Caco-2 (cell line): ENCODE measurements around the gene PAPSS1. TPM values are rescaled to one million over a fixed set of nuclear protein-coding genes. Genes with fewer than 3 reads are reported as not detected.

Source experiments
- BruUV-seq: library from RNA; stranded (reverse); fragments of 400-500 nt; replicated peaks from 2 replicates; lab custom pipeline; 2021; lab: Mats Ljungman, UMichigan
- CTCF ChIA-PET: fragments of 300-600 bp; sonication (Branson Sonifier 250); formaldehyde crosslinking; loops from one replicate; lab custom pipeline; 2022; ENCODE audit warnings: antibody characterized with exemption; lab: Charles Lee
- POLR2A ChIA-PET: fragments of 300-600 bp; sonication (Branson Sonifier 250); formaldehyde crosslinking; loops from one replicate; lab custom pipeline; 2022; ENCODE audit warnings: antibody characterized with exemption; lab: Charles Lee
- DNase-seq, 2 experiments: peaks; one replicate each; pipeline versions ENCODE4 v3.0.0 to v3.0.0-alpha.2; 2020 to 2022
- H3K27me3 ChIP-seq: replicated peaks from 2 replicates; pipeline ENCODE4 v1.6.0; 2011; ENCODE audit warnings: low read length; ENCODE audit not compliant: control insufficient read depth, insufficient read depth
- H3K36me3 ChIP-seq: 2 replicates; pipeline ENCODE4 v1.5.1; 2011; ENCODE audit warnings: low read length; ENCODE audit not compliant: control insufficient read depth, insufficient read depth
- H3K4me1 ChIP-seq: fragments of 250-450 bp; sonication (Bioruptor Pico); 2 replicates; pipeline ENCODE4 v1.5.1; 2020; ENCODE audit warnings: mild to moderate bottlenecking
- H3K4me3 ChIP-seq: 2 replicates; pipeline ENCODE4 v1.5.1; 2011; ENCODE audit warnings: low read depth, mild to moderate bottlenecking, control low read depth, low read length
- H3K9me3 ChIP-seq: fragments of 250-450 bp; sonication (Bioruptor Pico); 2 replicates; pipeline ENCODE4 v1.5.1; 2020; ENCODE audit warnings: mild to moderate bottlenecking, moderate library complexity
- H3K27ac Mint-ChIP-seq: one replicate; pipeline ENCODE4 v1.8.0; 2022; ENCODE audit warnings: mixed read lengths; ENCODE audit not compliant: unreplicated experiment
- H3K27me3 Mint-ChIP-seq: one replicate; pipeline ENCODE4 v1.8.0; 2022; ENCODE audit warnings: mixed read lengths; ENCODE audit not compliant: insufficient read depth, unreplicated experiment
- H3K36me3 Mint-ChIP-seq: one replicate; pipeline ENCODE4 v1.8.0; 2022; ENCODE audit warnings: mild to moderate bottlenecking, mixed read lengths; ENCODE audit not compliant: insufficient read depth, unreplicated experiment
- H3K4me1 Mint-ChIP-seq: one replicate; pipeline ENCODE4 v1.8.0; 2022; ENCODE audit warnings: low read depth, mixed read lengths; ENCODE audit not compliant: unreplicated experiment
- H3K4me3 Mint-ChIP-seq: one replicate; pipeline ENCODE4 v1.8.0; 2022; ENCODE audit warnings: mild to moderate bottlenecking, moderate library complexity, mixed read lengths; ENCODE audit not compliant: unreplicated experiment
- H3K9me3 Mint-ChIP-seq: one replicate; pipeline ENCODE4 v1.8.0; 2022; ENCODE audit warnings: mixed read lengths; ENCODE audit not compliant: unreplicated experiment
- intact Hi-C: fragments of 100-400 bp; cut with micrococcal nuclease; formaldehyde crosslinking; loops from one replicate; pipeline ENCODE4 v1.10.0; 2022; ENCODE audit not compliant: unreplicated experiment
- total RNA-seq: library from RNA; stranded (reverse); gene quantifications from 2 replicates; pipeline ENCODE4 v1.2.3, GENCODE V29; 2022
- TF ChIP-seq, protein P1 (sequence below), 2 experiments: fragments of 200-600 bp in 1 of 2; IDR thresholded peaks; 1 replicate in 1 of 2; 2 replicates in 1 of 2; pipeline versions ENCODE4 v1.5.1 to v1.8.0; 2011 to 2022; ENCODE audit warnings: antibody characterized with exemption in 1 of 2, control low read depth in 1 of 2, inconsistent platforms in 1 of 2, low read depth in 1 of 2, low read length in 1 of 2, mild to moderate bottlenecking in 1 of 2, moderate library complexity in 1 of 2; ENCODE audit not compliant: insufficient read depth in 1 of 2, severe bottlenecking in 1 of 2, unreplicated experiment in 1 of 2

Gene PAPSS1
- total RNA-seq, 1 experiment from 2014 or later = 66.1 TPM

DNA sequence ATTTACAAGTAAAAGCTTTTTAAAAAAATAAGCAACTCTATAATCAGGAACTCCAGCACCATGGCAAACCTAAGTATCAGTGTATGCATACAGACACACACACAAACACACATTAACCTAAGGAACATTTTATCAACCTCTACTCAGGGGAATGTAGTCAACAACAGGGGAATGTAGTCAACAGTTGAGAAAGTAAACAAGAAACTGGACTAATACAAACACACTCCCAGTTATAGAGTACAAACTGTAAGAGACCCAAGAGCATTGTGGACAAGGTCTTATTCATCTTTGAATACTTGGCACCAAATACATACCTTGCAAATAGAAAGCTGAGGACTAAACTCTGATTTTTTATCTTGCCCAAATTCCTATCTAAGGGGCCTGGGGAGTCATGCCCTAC is 36.2 kb downstream of the PAPSS1 start:
- DNase-seq = no peak
- Mint-ChIP-seq H3K27ac (no peak overlapping the region), H3K4me3 (no peak overlapping the region), H3K9me3 (no peaks in the 10 kb centered on the region), H3K4me1 (peaks cover 4% of the 10 kb centered on the region), H3K27me3 (no peaks in the 10 kb centered on the region), H3K36me3 (peaks cover 12% of the 10 kb centered on the region)
- ChIA-PET CTCF (no interaction called here), POLR2A (no interaction called here)
- peaks cover 10% of the 10 kb centered on the region; the same call in 1 of the 2 replicates for H3K4me1 ChIP-seq
- no peaks in the 10 kb centered on the region for H3K9me3 ChIP-seq
- TF ChIP-seq, protein P1, sequence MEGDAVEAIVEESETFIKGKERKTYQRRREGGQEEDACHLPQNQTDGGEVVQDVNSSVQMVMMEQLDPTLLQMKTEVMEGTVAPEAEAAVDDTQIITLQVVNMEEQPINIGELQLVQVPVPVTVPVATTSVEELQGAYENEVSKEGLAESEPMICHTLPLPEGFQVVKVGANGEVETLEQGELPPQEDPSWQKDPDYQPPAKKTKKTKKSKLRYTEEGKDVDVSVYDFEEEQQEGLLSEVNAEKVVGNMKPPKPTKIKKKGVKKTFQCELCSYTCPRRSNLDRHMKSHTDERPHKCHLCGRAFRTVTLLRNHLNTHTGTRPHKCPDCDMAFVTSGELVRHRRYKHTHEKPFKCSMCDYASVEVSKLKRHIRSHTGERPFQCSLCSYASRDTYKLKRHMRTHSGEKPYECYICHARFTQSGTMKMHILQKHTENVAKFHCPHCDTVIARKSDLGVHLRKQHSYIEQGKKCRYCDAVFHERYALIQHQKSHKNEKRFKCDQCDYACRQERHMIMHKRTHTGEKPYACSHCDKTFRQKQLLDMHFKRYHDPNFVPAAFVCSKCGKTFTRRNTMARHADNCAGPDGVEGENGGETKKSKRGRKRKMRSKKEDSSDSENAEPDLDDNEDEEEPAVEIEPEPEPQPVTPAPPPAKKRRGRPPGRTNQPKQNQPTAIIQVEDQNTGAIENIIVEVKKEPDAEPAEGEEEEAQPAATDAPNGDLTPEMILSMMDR (IDR thresholded peaks at IDR 0.05; ENCODE audit: insufficient read depth in 1 of 2, low read depth in 1 of 2, low read length in 1 of 2, severe bottlenecking in 1 of 2, unreplicated experiment in 1 of 2) = no peak
- no TSS peak for BruUV-seq
- no peaks in the 10 kb centered on the region for H3K27me3 ChIP-seq
- no peaks in the 10 kb centered on the region; the same call in 1 of the 2 replicates for H3K36me3 ChIP-seq
- H3K4me3 ChIP-seq = no peak overlapping the region
- intact Hi-C loops = no loop called here

DNA sequence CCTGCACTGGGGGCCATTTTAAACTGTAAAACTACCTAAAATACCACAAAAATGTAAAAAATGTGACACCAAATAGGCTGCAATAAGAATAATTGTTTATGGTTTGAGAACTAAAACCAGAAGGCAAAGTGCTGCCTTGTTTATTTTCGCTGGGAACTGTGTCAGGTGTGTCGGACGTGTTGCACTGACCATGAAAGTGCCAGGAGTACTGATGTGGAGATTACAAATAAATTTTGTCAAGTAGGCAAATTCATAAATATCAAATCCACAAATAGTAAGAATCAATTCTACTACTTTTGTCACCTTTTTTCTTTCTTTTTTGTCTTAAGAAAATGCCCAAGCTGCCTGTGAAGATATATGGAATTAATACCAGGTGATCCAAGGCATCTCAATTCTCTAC is 37.7 kb downstream of the PAPSS1 start:
- peaks cover 13% of the 10 kb centered on the region for H3K36me3 Mint-ChIP-seq
- ChIA-PET CTCF (no interaction called here), POLR2A (no interaction called here)
- no peak overlapping the region for H3K4me3 Mint-ChIP-seq
- Histone ChIP-seq H3K36me3 (no peaks in the 10 kb centered on the region; the same call in 1 of the 2 replicates), H3K4me1 (peaks cover 10% of the 10 kb centered on the region; the same call in 1 of the 2 replicates), H3K27me3 (no peaks in the 10 kb centered on the region), H3K9me3 (no peaks in the 10 kb centered on the region), H3K4me3 (no peak overlapping the region)
- no TSS peak for BruUV-seq
- no peak for DNase-seq
- H3K27me3 Mint-ChIP-seq = no peaks in the 10 kb centered on the region
- peaks cover 4% of the 10 kb centered on the region for H3K4me1 Mint-ChIP-seq
- no peak overlapping the region for H3K27ac Mint-ChIP-seq
- intact Hi-C loops = no loop called here
- TF ChIP-seq, protein P1 (IDR thresholded peaks at IDR 0.05; ENCODE audit: insufficient read depth in 1 of 2, low read depth in 1 of 2, low read length in 1 of 2, severe bottlenecking in 1 of 2, unreplicated experiment in 1 of 2) = no peak
- H3K9me3 Mint-ChIP-seq = no peaks in the 10 kb centered on the region

DNA sequence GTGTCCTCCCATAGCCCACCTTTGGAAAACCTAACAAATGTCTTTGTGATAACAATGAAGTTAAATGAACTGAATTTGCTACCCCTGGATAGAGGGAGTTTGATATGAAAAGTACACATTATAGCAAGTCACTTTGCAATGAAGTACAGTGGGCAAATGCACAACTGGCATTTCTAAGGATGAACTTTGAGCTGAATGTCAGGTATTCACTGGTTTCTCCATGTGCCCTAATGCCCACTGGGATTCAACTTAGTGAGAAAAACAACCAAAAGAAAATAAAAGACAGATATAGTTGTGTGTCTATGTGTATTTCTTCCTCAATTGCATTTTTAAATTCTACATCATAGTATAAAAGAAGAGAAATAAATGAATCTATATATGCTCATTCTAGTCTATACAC is 51.0 kb downstream of the PAPSS1 start:
- DNase-seq = no peak
- TF ChIP-seq, protein P1 (IDR thresholded peaks at IDR 0.05; ENCODE audit: insufficient read depth in 1 of 2, low read depth in 1 of 2, low read length in 1 of 2, severe bottlenecking in 1 of 2, unreplicated experiment in 1 of 2) = no peak
- H3K4me1 Mint-ChIP-seq = no peaks in the 10 kb centered on the region

More for the DNA sequence above, 51.0 kb downstream of the PAPSS1 start:
- CTCF ChIA-PET = no interaction called here
- H3K27me3 Mint-ChIP-seq = no peaks in the 10 kb centered on the region
- H3K27ac Mint-ChIP-seq = no peak overlapping the region
- peaks cover 6% of the 10 kb centered on the region for H3K36me3 Mint-ChIP-seq
- POLR2A ChIA-PET = no interaction called here
- no peaks in the 10 kb centered on the region for H3K36me3 ChIP-seq
- BruUV-seq = no TSS peak
- no peak overlapping the region for H3K4me3 Mint-ChIP-seq
- H3K4me3 ChIP-seq = no peak overlapping the region
- H3K9me3 Mint-ChIP-seq = peaks cover 7% of the 10 kb centered on the region
- H3K9me3 ChIP-seq = no peaks in the 10 kb centered on the region
- no peaks in the 10 kb centered on the region for H3K4me1 ChIP-seq
- intact Hi-C loops = no loop called here
- no peaks in the 10 kb centered on the region for H3K27me3 ChIP-seq
